H1 (cell line): ENCODE results near the gene CYP2F1. TPM values are rescaled to one million over a fixed set of nuclear protein-coding genes. Genes with fewer than 3 reads are reported as not detected.

Experiments used
- ATF3 ChIP-seq: IDR thresholded peaks from 2 replicates; pipeline ENCODE4 v1.6.1; 2011; ENCODE audit warnings: low read depth, mild to moderate bottlenecking, low read length; ENCODE audit not compliant: insufficient read depth
- BCL11A ChIP-seq, 2 experiments: IDR thresholded peaks; one replicate each; pipeline ENCODE4 v1.6.1; 2011; ENCODE audit warnings: low read depth in 2 of 2, low read length in 2 of 2, mild to moderate bottlenecking in 2 of 2
- GTF2F1 ChIP-seq: IDR thresholded peaks from 2 replicates; pipeline ENCODE4 v1.6.1; 2012; ENCODE audit warnings: low read depth, low read length, improper control_type of control experiment, borderline replicate concordance
- HDAC6 ChIP-seq: IDR thresholded peaks from one replicate; pipeline ENCODE4 v1.7.1; 2012; ENCODE audit warnings: low read depth, mild to moderate bottlenecking, inconsistent platforms, low read length, moderate library complexity
- KDM1A ChIP-seq: fragments of 200-600, 300-600 bp; sonication (generic); IDR thresholded peaks from 2 replicates; pipeline ENCODE4 v1.7.1; 2016; ENCODE audit warnings: mild to moderate bottlenecking, low read length, borderline replicate concordance
- MAX ChIP-seq: IDR thresholded peaks from 2 replicates; pipeline ENCODE4 v1.6.1; 2012; ENCODE audit warnings: inconsistent platforms
- NRF1 ChIP-seq: IDR thresholded peaks from 2 replicates; pipeline ENCODE4 v1.6.1; 2011; ENCODE audit warnings: mild to moderate bottlenecking, low read depth, low read length, improper control_type of control experiment
- RBBP5 ChIP-seq: IDR thresholded peaks from 2 replicates; pipeline ENCODE4 v1.7.1; 2012; ENCODE audit warnings: low read depth, mild to moderate bottlenecking, inconsistent platforms, low read length, moderate library complexity, borderline replicate concordance
- SP2 ChIP-seq: IDR thresholded peaks from 2 replicates; pipeline ENCODE4 v1.6.1; 2012; ENCODE audit warnings: mild to moderate bottlenecking, low read length, inconsistent platforms
- polyA plus RNA-seq, 7 experiments: library from polyadenylated mRNA; depleted of rRNA in 3 of 7; stranded (reverse) in 5 of 7; unstranded in 2 of 7; fragments of >200 nt in 5 of 7; fragments of 200-250 nt in 2 of 7; gene quantifications; 1 replicate in 5 of 7; 2 replicates in 1 of 7; 4 replicates in 1 of 7; pipeline versions ENCODE4 v1.2.1 to v1.2.3, GENCODE V29; 2011 to 2013; ENCODE audit warnings: missing spikeins in 2 of 7, mixed read lengths in 2 of 7
- total RNA-seq: library from RNA; stranded (reverse); fragmentation: NEBNext Ultra II Directional; extraction: Animal tissue kit (Norgen Biotek cat#: 25700); gene quantifications from 2 replicates; pipeline ENCODE4 v1.2.1, GENCODE V29; 2021

The CYP2F1 gene
- total and polyA plus RNA-seq, 2 of the 8 experiments (the other 6 are each of a cell fraction or from before 2014, with no cell fraction given): 0.17 TPM; not detected in 1

- TF ChIP-seq SP2 (no peak), KDM1A (no peak), BCL11A (IDR thresholded peaks at IDR 0.05; ENCODE audit: low read depth in 2 of 2, low read length in 2 of 2) (no peak), ATF3 (no peak), NRF1 (no peak), HDAC6 (no peak), GTF2F1 (no peak), MAX (no peak), RBBP5 (no peak)
- TF ChIP-seq, all 59 proteins: peak for 0
These were observed at the start of gene CYP2F1 (continued) for GRCh38 chr19:41114132-41114531.
